Neural cell (in vitro differentiated cells): ENCODE measurements around the gene SNRNP70.

Source experiments
- EP300 ChIP-seq: fragments of 450-650 bp; conservative IDR thresholded peaks from 2 replicates; pipeline ENCODE4 v1.6.1; 2014; ENCODE audit warnings: antibody characterized with exemption, mild to moderate bottlenecking, moderate library complexity; ENCODE audit not compliant: poor library complexity, severe bottlenecking
- POLR2AphosphoS5 ChIP-seq: IDR thresholded peaks from 2 replicates; pipeline ENCODE4 v1.6.1; 2012
- RAD21 ChIP-seq: fragments of 450-650 bp; conservative IDR thresholded peaks from 2 replicates; pipeline ENCODE4 v1.6.1; 2014; ENCODE audit warnings: antibody characterized with exemption, mild to moderate bottlenecking, moderate library complexity
- TAF1 ChIP-seq: IDR thresholded peaks from 2 replicates; pipeline ENCODE4 v1.6.1; 2012; ENCODE audit warnings: low read depth
- TF ChIP-seq, protein P1 (sequence below): fragments of 450-650 bp; IDR thresholded peaks from 2 replicates; pipeline ENCODE4 v1.5.1; 2014; ENCODE audit warnings: antibody characterized with exemption, mild to moderate bottlenecking, moderate library complexity; ENCODE audit not compliant: poor library complexity, severe bottlenecking

- TF ChIP-seq, protein P1, sequence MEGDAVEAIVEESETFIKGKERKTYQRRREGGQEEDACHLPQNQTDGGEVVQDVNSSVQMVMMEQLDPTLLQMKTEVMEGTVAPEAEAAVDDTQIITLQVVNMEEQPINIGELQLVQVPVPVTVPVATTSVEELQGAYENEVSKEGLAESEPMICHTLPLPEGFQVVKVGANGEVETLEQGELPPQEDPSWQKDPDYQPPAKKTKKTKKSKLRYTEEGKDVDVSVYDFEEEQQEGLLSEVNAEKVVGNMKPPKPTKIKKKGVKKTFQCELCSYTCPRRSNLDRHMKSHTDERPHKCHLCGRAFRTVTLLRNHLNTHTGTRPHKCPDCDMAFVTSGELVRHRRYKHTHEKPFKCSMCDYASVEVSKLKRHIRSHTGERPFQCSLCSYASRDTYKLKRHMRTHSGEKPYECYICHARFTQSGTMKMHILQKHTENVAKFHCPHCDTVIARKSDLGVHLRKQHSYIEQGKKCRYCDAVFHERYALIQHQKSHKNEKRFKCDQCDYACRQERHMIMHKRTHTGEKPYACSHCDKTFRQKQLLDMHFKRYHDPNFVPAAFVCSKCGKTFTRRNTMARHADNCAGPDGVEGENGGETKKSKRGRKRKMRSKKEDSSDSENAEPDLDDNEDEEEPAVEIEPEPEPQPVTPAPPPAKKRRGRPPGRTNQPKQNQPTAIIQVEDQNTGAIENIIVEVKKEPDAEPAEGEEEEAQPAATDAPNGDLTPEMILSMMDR: no peak
- no peak for TF ChIP-seq RAD21
- no peak for TF ChIP-seq POLR2AphosphoS5
- no peak for TF ChIP-seq TAF1
- TF ChIP-seq EP300: no peak
Measured at GRCh38 chr19:49153167-49153809, 68.0 kb downstream of the SNRNP70 start.
